ENCODE measurements around the gene PTPRN2. TPM values are rescaled to one million over a fixed set of nuclear protein-coding genes. Genes with fewer than 3 reads are reported as not detected.

The PTPRN2 gene
- total and polyA plus RNA-seq, 2 of the 13 experiments (the other 11 are each of a cell fraction or from before 2014, with no cell fraction given) = 2.5 to 24.2 TPM

- Histone ChIP-seq H3K36me3 (replicated peaks in 1 of 2; ENCODE audit: control insufficient read depth in 1 of 2, insufficient read depth in 2 of 2, low read length in 2 of 2) (no peaks in the 10 kb centered on the region), H4K20me1 (ENCODE audit: insufficient read depth, low read length) (0 out of 2 replicates have a peak, but pooled peaks cover 3% of the 10 kb centered on the region), H2AFZ (ENCODE audit: low read length) (no peak overlapping the region), H3K4me1 (ENCODE audit: insufficient read depth, low read length) (no peaks in the 10 kb centered on the region), H3K9me3 (ENCODE audit: low read length) (no peaks in the 10 kb centered on the region), H3K27ac (ENCODE audit: extremely low read length, insufficient read depth, low read length) (no peak overlapping the region), H3K79me2 (ENCODE audit: insufficient read depth, low read length) (no peaks in the 10 kb centered on the region), H3K27me3 (ENCODE audit: control insufficient read depth in 1 of 2, insufficient read depth in 2 of 2, low read length in 2 of 2) (0 out of 5 replicates have a peak, but pooled peaks cover 0 to 2% of the 10 kb centered on the region in 2 experiments), H3K4me2 (ENCODE audit: low read depth, low read length) (no peak overlapping the region), H3K4me3 (replicated peaks in 1 of 3; ENCODE audit: insufficient read depth in 1 of 3, low read depth in 2 of 3, low read length in 3 of 3) (no peak overlapping the region), H3K9ac (ENCODE audit: insufficient read depth, low read depth, low read length) (no peak overlapping the region)
- in situ Hi-C loops (cut with HindIII; ENCODE audit: extremely low pct_ligation_motif_present, low pct_unique_long_range_greater_than_20kb) = no loop called here
- FAIRE-seq = no peak
- WGBS (ENCODE audit: low lambda C conversion rate) = 64% methylated on average over 1 of the region's 12 CpGs
- no peak for DNase-seq (ENCODE audit: low spot score)
- intact Hi-C loops (cut with micrococcal nuclease; ENCODE audit: unreplicated experiment) = no loop called here
- ChIA-PET CTCF (ENCODE audit: low intra/inter-chr PET ratio, low total read pairs) (no interaction called here), POLR2A (no interaction called here)
- ATAC-seq = no peak
- BruUV-seq (replicated peaks) = no TSS peak
- TF ChIP-seq FOXO1 (CRISPR knock-in tag; IDR thresholded peaks at IDR 0.05) (no peak), HNRNPL (IDR thresholded peaks at IDR 0.05; ENCODE audit: low read depth, low read length) (no peak), ZSCAN9 (CRISPR knock-in tag; IDR thresholded peaks at IDR 0.05; ENCODE audit: borderline replicate concordance) (no peak), ASH2L (IDR thresholded peaks at IDR 0.05; ENCODE audit: insufficient read length, low read depth, low read length) (no peak), ZNF710 (CRISPR knock-in tag; IDR thresholded peaks at IDR 0.05; ENCODE audit: borderline replicate concordance) (no peak), ZNF17 (CRISPR knock-in tag; IDR thresholded peaks at IDR 0.05) (no peak), ZNF530 (CRISPR knock-in tag; IDR thresholded peaks at IDR 0.05; ENCODE audit: low read depth) (no peak), SPEN (CRISPR knock-in tag; IDR thresholded peaks at IDR 0.05; ENCODE audit: low read depth) (no peak), SRY (CRISPR knock-in tag; IDR thresholded peaks at IDR 0.05) (no peak), CENPT (CRISPR knock-in tag; IDR thresholded peaks at IDR 0.05; ENCODE audit: low read depth) (no peak), CSRNP1 (CRISPR knock-in tag; IDR thresholded peaks at IDR 0.05) (no peak), HOXD1 (CRISPR knock-in tag; IDR thresholded peaks at IDR 0.05) (no peak), NFRKB (IDR thresholded peaks at IDR 0.05) (no peak), TMF1 (CRISPR knock-in tag; IDR thresholded peaks at IDR 0.05; ENCODE audit: low read depth) (no peak), TEF (CRISPR knock-in tag; IDR thresholded peaks at IDR 0.05) (no peak), NFIB (CRISPR knock-in tag; IDR thresholded peaks at IDR 0.05; ENCODE audit: borderline replicate concordance) (no peak), ZEB1 (IDR thresholded peaks at IDR 0.05; ENCODE audit: insufficient replicate concordance, low read depth) (no peak), E2F2 (CRISPR knock-in tag; IDR thresholded peaks at IDR 0.05; ENCODE audit: borderline replicate concordance) (no peak), PTBP1 (IDR thresholded peaks at IDR 0.05; ENCODE audit: low read depth, low read length, poor library complexity, severe bottlenecking) (no peak)
Measured at GRCh38 chr7:157863176-157863575, 724.4 kb downstream of the PTPRN2 start.
